Fibroblast of villous mesenchyme (primary cell): ENCODE measurements around the gene CDHR1. TPM values are rescaled to one million over a fixed set of nuclear protein-coding genes. Genes with fewer than 3 reads are reported as not detected.

Experiments
- DNase-seq: peaks from one replicate; pipeline ENCODE4 v3.0.0-alpha.2; 2010; ENCODE audit warnings: low read depth
- H3K4me3 ChIP-seq: 2 replicates; pipeline ENCODE4 v1.5.1; 2011; ENCODE audit warnings: low read depth, mild to moderate bottlenecking, low read length
- total RNA-seq: library from RNA; depleted of rRNA; stranded (reverse); fragments of >200 nt; gene quantifications from 2 replicates; pipeline ENCODE4 v1.2.3, GENCODE V29; 2012
- TF ChIP-seq, protein P1 (sequence below): IDR thresholded peaks from 2 replicates; pipeline ENCODE4 v1.5.1; 2012; ENCODE audit warnings: low read depth, mild to moderate bottlenecking, low read length; ENCODE audit not compliant: insufficient read depth

CDHR1 gene
- total RNA-seq, 1 donor = 0.43 TPM

DNA sequence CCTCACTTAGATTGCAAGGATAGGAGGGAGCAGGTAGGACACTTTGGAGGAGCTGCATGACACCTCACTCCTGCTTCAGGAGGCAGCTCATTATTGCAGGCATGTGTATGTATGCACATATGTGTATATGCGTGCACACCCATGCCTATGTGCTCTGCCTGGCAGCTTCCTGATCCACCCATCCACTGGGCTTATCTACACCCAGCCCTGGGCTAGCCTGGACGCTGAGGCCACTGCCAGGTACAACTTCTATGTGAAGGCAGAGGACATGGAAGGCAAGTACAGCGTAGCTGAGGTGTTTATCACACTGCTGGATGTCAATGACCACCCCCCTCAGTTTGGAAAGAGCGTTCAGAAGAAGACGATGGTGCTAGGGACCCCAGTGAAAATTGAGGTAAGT, 17.7 kb downstream of the CDHR1 start:
- no peak overlapping the region for H3K4me3 ChIP-seq
- no peak for DNase-seq
- TF ChIP-seq, protein P1, sequence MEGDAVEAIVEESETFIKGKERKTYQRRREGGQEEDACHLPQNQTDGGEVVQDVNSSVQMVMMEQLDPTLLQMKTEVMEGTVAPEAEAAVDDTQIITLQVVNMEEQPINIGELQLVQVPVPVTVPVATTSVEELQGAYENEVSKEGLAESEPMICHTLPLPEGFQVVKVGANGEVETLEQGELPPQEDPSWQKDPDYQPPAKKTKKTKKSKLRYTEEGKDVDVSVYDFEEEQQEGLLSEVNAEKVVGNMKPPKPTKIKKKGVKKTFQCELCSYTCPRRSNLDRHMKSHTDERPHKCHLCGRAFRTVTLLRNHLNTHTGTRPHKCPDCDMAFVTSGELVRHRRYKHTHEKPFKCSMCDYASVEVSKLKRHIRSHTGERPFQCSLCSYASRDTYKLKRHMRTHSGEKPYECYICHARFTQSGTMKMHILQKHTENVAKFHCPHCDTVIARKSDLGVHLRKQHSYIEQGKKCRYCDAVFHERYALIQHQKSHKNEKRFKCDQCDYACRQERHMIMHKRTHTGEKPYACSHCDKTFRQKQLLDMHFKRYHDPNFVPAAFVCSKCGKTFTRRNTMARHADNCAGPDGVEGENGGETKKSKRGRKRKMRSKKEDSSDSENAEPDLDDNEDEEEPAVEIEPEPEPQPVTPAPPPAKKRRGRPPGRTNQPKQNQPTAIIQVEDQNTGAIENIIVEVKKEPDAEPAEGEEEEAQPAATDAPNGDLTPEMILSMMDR = no peak

DNA sequence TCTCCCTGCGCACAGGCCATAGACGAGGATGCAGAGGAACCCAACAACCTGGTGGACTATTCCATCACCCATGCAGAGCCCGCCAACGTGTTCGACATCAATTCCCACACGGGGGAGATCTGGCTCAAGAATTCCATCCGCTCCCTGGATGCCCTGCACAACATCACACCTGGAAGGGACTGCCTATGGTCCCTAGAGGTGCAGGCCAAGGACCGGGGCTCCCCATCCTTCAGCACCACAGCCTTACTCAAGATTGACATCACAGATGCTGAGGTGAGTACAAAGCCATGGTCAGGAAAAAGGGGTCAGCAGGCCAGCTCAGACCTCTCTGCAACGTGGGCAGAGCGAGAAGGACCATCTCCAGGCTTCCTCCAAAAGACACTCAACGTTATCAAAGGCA, 18.7 kb downstream of the CDHR1 start:
- H3K4me3 ChIP-seq = no peak overlapping the region
- TF ChIP-seq, protein P1 = no peak

DNA sequence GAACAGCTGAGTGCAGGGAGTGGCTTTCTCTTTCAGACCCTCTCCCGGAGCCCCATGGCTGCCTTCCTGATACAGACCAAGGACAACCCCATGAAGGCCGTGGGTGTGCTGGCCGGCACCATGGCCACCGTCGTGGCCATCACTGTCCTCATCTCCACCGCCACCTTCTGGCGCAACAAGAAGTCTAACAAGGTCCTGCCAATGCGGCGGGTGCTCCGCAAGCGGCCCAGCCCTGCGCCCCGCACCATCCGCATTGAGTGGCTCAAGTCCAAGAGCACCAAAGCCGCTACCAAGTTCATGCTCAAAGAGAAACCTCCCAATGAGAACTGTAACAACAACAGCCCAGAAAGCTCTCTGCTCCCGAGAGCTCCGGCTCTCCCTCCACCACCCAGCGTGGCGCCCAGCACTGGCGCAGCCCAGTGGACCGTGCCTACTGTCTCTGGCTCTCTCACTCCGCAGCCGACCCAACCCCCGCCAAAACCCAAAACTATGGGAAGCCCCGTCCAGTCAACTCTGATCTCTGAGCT, 19.8 kb downstream of the CDHR1 start:
- H3K4me3 ChIP-seq = no peak overlapping the region
- TF ChIP-seq, protein P1 = no peak
- DNase-seq = no peak

More for the DNA sequence above, 18.7 kb downstream of the CDHR1 start:
- DNase-seq = no peak

DNA sequence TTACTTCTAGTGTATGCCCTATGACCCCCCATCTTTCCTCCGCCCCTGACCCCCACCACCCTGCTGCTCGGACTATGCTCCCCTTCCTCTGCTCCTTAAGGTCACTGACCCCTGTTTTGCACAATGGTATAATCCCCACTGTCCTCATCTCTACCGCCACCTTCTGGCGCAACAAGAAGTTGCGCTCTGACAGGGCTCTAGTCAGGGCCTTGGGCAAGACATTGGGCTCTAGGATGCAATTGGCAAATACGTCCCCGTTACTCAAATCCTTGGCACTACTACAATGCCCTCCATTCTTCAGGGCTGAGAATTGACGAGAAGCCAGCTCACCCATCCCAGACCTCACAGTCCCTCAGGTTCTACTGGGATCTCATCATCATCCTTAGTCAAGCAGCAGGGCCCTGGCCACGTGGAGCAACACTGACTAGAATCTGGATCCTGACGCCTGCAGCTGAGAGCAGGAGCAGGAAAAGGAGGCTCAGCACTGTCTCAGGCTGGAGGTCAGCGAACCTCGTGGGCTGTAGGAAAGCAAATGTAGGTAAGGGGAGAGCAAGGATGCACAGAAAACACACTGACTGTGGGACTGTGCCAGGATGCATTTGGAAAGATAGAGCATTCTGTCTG, 20.4 kb downstream of the CDHR1 start:
- no peak for DNase-seq
- H3K4me3 ChIP-seq = no peak overlapping the region
- TF ChIP-seq, protein P1 = peak; percentile 20

DNA sequence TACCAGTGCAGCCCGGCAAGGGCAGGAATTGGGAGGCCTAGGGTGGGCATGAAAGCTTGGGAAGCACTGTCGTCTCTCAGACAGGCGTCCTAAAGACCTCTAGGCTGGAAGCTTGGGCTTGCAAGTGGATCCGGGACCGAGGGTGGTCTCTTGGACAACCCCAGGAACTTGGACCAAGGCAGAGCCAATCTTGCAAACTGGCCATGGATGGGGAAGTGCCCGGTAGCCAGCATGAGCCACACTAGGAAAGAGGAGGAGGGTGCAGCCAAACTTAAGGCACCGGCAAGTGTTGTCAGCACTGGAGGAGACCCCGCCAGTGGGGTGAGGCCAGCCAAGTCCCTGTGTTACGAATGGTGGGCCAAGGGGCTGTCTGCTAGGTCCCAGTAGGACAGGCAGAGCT, 22.5 kb downstream of the CDHR1 start:
- no peak for DNase-seq
- TF ChIP-seq, protein P1 = no peak
- H3K4me3 ChIP-seq = no peak overlapping the region

DNA sequence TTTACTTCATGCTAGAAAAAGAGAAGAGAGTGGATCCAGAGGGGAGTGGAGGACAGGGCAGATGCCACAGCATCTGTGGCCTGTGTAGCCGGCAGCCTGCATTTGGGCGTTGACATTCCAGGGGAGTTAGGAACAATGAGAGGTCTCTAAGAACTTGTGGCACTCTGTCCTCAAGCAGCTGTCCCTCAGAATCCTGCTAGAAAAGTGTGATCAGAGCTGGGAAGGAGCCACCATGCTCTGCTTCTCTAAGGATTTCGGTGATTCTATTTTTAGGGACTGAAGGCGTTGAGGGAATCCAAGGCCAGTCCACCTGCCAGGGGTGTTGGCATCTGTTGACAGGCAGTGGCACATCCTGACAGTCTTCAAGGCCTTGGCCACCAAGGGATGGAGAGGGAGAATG, 23.4 kb downstream of the CDHR1 start:
- TF ChIP-seq, protein P1 = no peak
- H3K4me3 ChIP-seq = no peak overlapping the region
- DNase-seq = no peak

DNA sequence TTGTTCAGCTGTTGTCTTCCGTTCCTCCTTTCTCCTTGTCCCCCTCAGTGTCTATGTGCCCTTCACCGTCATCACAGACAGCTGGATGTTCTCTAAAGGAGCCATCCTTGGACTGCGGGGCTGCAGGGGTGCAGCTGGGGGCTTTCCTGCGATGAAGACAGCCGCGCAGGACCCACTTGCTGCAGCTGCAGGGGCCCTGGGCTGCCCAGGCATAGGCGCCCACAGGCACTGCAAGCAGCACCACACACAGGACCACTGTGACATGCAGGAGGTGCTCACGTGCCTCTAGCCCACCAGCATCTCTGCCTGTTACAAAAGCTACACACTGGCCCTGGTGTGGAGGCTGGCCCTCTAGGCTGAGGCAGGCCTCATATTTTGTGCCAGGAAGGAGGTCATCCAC, 27.6 kb downstream of the CDHR1 start:
- no peak for DNase-seq
- TF ChIP-seq, protein P1 = no peak
- H3K4me3 ChIP-seq = no peak overlapping the region
